H1 (cell line): ENCODE data around the gene PNPLA3. TPM values are rescaled to one million over a fixed set of nuclear protein-coding genes. Genes with fewer than 3 reads are reported as not detected.
A peak's percentile ranks its signal among the peaks of the same experiment; 100 is the strongest.

Experiments
- ASH2L ChIP-seq: fragments of 200-600, 300-600 bp; sonication (generic); IDR thresholded peaks from one replicate; pipeline ENCODE4 v1.7.1; 2017; ENCODE audit warnings: low read length
- BACH1 ChIP-seq: IDR thresholded peaks from 2 replicates; pipeline ENCODE4 v1.6.1; 2012; ENCODE audit warnings: low read length, improper control_type of control experiment
- BCL11A ChIP-seq, 2 experiments: IDR thresholded peaks; one replicate each; pipeline ENCODE4 v1.6.1; 2011; ENCODE audit warnings: low read depth in 2 of 2, low read length in 2 of 2, mild to moderate bottlenecking in 2 of 2
- BRCA1 ChIP-seq: IDR thresholded peaks from 2 replicates; pipeline ENCODE4 v1.6.1; 2012; ENCODE audit warnings: low read depth, low read length, improper control_type of control experiment
- CEBPB ChIP-seq: IDR thresholded peaks from 2 replicates; pipeline ENCODE4 v1.6.1; 2012; ENCODE audit warnings: low read depth, low read length
- CHD1 ChIP-seq: IDR thresholded peaks from 2 replicates; pipeline ENCODE4 v1.6.1; 2012; ENCODE audit warnings: low read depth, low read length, improper control_type of control experiment
- CTCF ChIP-seq, 3 experiments: IDR thresholded peaks; 1 replicate in 2 of 3; 2 replicates in 1 of 3; pipeline versions ENCODE4 v1.5.1 to v1.6.1; 2011; ENCODE audit warnings: low read length in 3 of 3, mild to moderate bottlenecking in 3 of 3, inconsistent platforms in 2 of 3, low read depth in 1 of 3, moderate library complexity in 1 of 3; ENCODE audit not compliant: insufficient read depth in 1 of 3; ENCODE audit errors: control extremely low read depth in 1 of 3
- JUN ChIP-seq: IDR thresholded peaks from 2 replicates; pipeline ENCODE4 v1.6.1; 2011; ENCODE audit warnings: low read depth, mild to moderate bottlenecking, improper control_type of control experiment, low read length
- JUND ChIP-seq: IDR thresholded peaks from 2 replicates; pipeline ENCODE4 v1.6.1; 2011; ENCODE audit warnings: mild to moderate bottlenecking, improper control_type of control experiment, low read length
- KDM4A ChIP-seq: IDR thresholded peaks from one replicate; pipeline ENCODE4 v1.7.1; 2012; ENCODE audit warnings: low read depth, mild to moderate bottlenecking, moderate library complexity, low read length, inconsistent platforms; ENCODE audit not compliant: severe bottlenecking
- KDM5A ChIP-seq: fragments of 200-600 bp; IDR thresholded peaks from 2 replicates; pipeline ENCODE4 v1.7.1; 2012; ENCODE audit warnings: mild to moderate bottlenecking, low read length, inconsistent platforms, mixed read lengths
- MAX ChIP-seq: IDR thresholded peaks from 2 replicates; pipeline ENCODE4 v1.6.1; 2012; ENCODE audit warnings: inconsistent platforms
- POLR2A ChIP-seq, 2 experiments: IDR thresholded peaks; 1 replicate in 1 of 2; 2 replicates in 1 of 2; pipeline ENCODE4 v1.6.1; 2011; ENCODE audit warnings: low read depth in 2 of 2, low read length in 2 of 2, mild to moderate bottlenecking in 2 of 2; ENCODE audit errors: control extremely low read depth in 1 of 2
- POU5F1 ChIP-seq: IDR thresholded peaks from 2 replicates; pipeline ENCODE4 v1.6.1; 2011; ENCODE audit warnings: low read depth, mild to moderate bottlenecking, low read length, moderate library complexity
- SIX5 ChIP-seq: IDR thresholded peaks from 2 replicates; pipeline ENCODE4 v1.6.1; 2011; ENCODE audit warnings: mild to moderate bottlenecking, low read depth, low read length
- SUZ12 ChIP-seq: fragments of 200-600 bp; sonication (generic); IDR thresholded peaks from 2 replicates; pipeline ENCODE4 v1.6.1; 2012; ENCODE audit warnings: mild to moderate bottlenecking, inconsistent platforms, low read length, moderate library complexity, mixed read lengths
- TAF7 ChIP-seq: optimal IDR thresholded peaks from 2 replicates; pipeline ENCODE3; 2011; ENCODE audit warnings: low read depth, mild to moderate bottlenecking, inconsistent platforms, low read length, moderate library complexity, borderline replicate concordance
- TBP ChIP-seq: IDR thresholded peaks from 2 replicates; pipeline ENCODE4 v1.6.1; 2011; ENCODE audit warnings: low read depth, low read length, improper control_type of control experiment
- TEAD4 ChIP-seq: IDR thresholded peaks from 2 replicates; pipeline ENCODE4 v1.6.1; 2012; ENCODE audit warnings: low read depth, low read length, inconsistent platforms, mixed read lengths
- YY1 ChIP-seq: IDR thresholded peaks from 2 replicates; pipeline ENCODE4 v1.6.1; 2011; ENCODE audit warnings: low read depth, mild to moderate bottlenecking, low read length
- polyA plus RNA-seq, 7 experiments: library from polyadenylated mRNA; depleted of rRNA in 3 of 7; stranded (reverse) in 5 of 7; unstranded in 2 of 7; fragments of >200 nt in 5 of 7; fragments of 200-250 nt in 2 of 7; gene quantifications; 1 replicate in 5 of 7; 2 replicates in 1 of 7; 4 replicates in 1 of 7; pipeline versions ENCODE4 v1.2.1 to v1.2.3, GENCODE V29; 2011 to 2013; ENCODE audit warnings: missing spikeins in 2 of 7, mixed read lengths in 2 of 7
- total RNA-seq: library from RNA; stranded (reverse); fragmentation: NEBNext Ultra II Directional; extraction: Animal tissue kit (Norgen Biotek cat#: 25700); gene quantifications from 2 replicates; pipeline ENCODE4 v1.2.1, GENCODE V29; 2021
- TF ChIP-seq, protein P1 (sequence below): IDR thresholded peaks from 2 replicates; pipeline ENCODE4 v1.6.1; 2011; ENCODE audit warnings: low read depth, mild to moderate bottlenecking, low read length; ENCODE audit not compliant: insufficient read depth
- TF ChIP-seq, protein P2 (sequence below): IDR thresholded peaks from 2 replicates; pipeline ENCODE4 v1.6.1; 2012; ENCODE audit warnings: inconsistent platforms

Gene PNPLA3
- total and polyA plus RNA-seq, 2 of the 8 experiments (the other 6 are each of a cell fraction or from before 2014, with no cell fraction given), result 17.5 to 23.4 TPM

- TF ChIP-seq KDM4A, result peak; percentile 70
- no peak for TF ChIP-seq CHD1
- TF ChIP-seq BCL11A (IDR thresholded peaks at IDR 0.05; ENCODE audit: low read depth in 2 of 2, low read length in 2 of 2), result no peak
- TF ChIP-seq MAX, result peak; percentile 86
- peak in 1 of 2 experiments; percentile 74; a peak in 2 of 3 replicates for TF ChIP-seq POLR2A (IDR thresholded peaks at IDR 0.05; ENCODE audit: control extremely low read depth in 1 of 2, low read depth in 2 of 2, low read length in 2 of 2)
- TF ChIP-seq TEAD4, result no peak
- no peak for TF ChIP-seq CEBPB
- no peak for TF ChIP-seq JUN
- TF ChIP-seq ASH2L, result peak; percentile 36
- no peak for TF ChIP-seq KDM5A
- TF ChIP-seq TBP, result peak; percentile 33; the same call in 1 of the 2 replicates
- no peak for TF ChIP-seq YY1
- TF ChIP-seq, protein P1, sequence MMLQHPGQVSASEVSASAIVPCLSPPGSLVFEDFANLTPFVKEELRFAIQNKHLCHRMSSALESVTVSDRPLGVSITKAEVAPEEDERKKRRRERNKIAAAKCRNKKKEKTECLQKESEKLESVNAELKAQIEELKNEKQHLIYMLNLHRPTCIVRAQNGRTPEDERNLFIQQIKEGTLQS, result no peak
- no peak for TF ChIP-seq TAF7
- TF ChIP-seq, protein P2, sequence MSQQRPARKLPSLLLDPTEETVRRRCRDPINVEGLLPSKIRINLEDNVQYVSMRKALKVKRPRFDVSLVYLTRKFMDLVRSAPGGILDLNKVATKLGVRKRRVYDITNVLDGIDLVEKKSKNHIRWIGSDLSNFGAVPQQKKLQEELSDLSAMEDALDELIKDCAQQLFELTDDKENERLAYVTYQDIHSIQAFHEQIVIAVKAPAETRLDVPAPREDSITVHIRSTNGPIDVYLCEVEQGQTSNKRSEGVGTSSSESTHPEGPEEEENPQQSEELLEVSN, result peak; percentile 54; the same call in 1 of the 2 replicates
- TF ChIP-seq BRCA1, result no peak
- no peak for TF ChIP-seq BACH1
- no peak for TF ChIP-seq SIX5
- TF ChIP-seq POU5F1, result no peak
- no peak for TF ChIP-seq SUZ12
- peak; percentile 7 to 32 (median 20); a peak in 2 of 4 replicates for TF ChIP-seq CTCF (IDR thresholded peaks at IDR 0.05; ENCODE audit: control extremely low read depth in 1 of 3, insufficient read depth in 1 of 3, low read depth in 1 of 3, low read length in 3 of 3)
- no peak for TF ChIP-seq JUND
Measured at GRCh38 chr22:43891360-43892182, 32.0 kb upstream of the PNPLA3 start, which contains the start of gene PNPLA5 (continued).
